H1 (cell line): Measurements from ENCODE around the gene B3GLCT. TPM values are rescaled to one million over a fixed set of nuclear protein-coding genes. Genes with fewer than 3 reads are reported as not detected.

Source experiments
- CTCF ChIA-PET: fragments of 300-600 bp; sonication (Branson Sonifier 250); formaldehyde crosslinking; loops from one replicate; lab custom pipeline; 2021; ENCODE audit not compliant: partially characterized antibody; lab: Charles Lee
- POLR2A ChIA-PET: fragments of 300-600 bp; sonication (Branson Sonifier 250); formaldehyde crosslinking; loops from one replicate; lab custom pipeline; 2021; ENCODE audit warnings: inconsistent platforms; ENCODE audit not compliant: partially characterized antibody; lab: Charles Lee
- DNase-seq, 2 experiments: peaks; one replicate each; pipeline versions ENCODE4 v3.0.0 to v3.0.0-alpha.2; 2010 to 2022; ENCODE audit warnings: low spot score in 2 of 2, low read depth in 1 of 2, mixed read lengths in 1 of 2
- FAIRE-seq: peaks from 2 replicates; lab custom pipeline; 2011; peaks lifted over from hg19 to GRCh38; lab: Jason Lieb, UNC
- H2AFZ ChIP-seq: 2 replicates; pipeline ENCODE4 v1.8.1; 2012; ENCODE audit warnings: low read length, inconsistent platforms
- H2AK5ac ChIP-seq: 2 replicates; pipeline ENCODE4 v1.6.1; 2013; ENCODE audit warnings: low read depth, low read length
- H2BK120ac ChIP-seq: replicated peaks from 2 replicates; pipeline ENCODE3; 2013; ENCODE audit warnings: low read depth, low read length, inconsistent platforms
- H2BK12ac ChIP-seq: 2 replicates; pipeline ENCODE4 v1.6.1; 2013; ENCODE audit warnings: low read depth, low read length
- H2BK15ac ChIP-seq: 2 replicates; pipeline ENCODE4 v1.6.1; 2013; ENCODE audit warnings: low read length
- H2BK20ac ChIP-seq: 2 replicates; pipeline ENCODE4 v1.6.1; 2013; ENCODE audit warnings: low read length
- H2BK5ac ChIP-seq: 2 replicates; pipeline ENCODE4 v1.6.1; 2013; ENCODE audit warnings: low read depth, low read length
- H3K14ac ChIP-seq: 2 replicates; pipeline ENCODE4 v1.6.1; 2013; ENCODE audit warnings: inconsistent platforms; ENCODE audit not compliant: insufficient read length
- H3K18ac ChIP-seq: 2 replicates; pipeline ENCODE4 v1.6.1; 2013; ENCODE audit warnings: low read length; ENCODE audit errors: extremely low read depth
- H3K23ac ChIP-seq: 2 replicates; pipeline ENCODE4 v1.6.1; 2013; ENCODE audit warnings: inconsistent platforms; ENCODE audit not compliant: insufficient read length
- H3K23me2 ChIP-seq: 2 replicates; pipeline ENCODE4 v1.6.1; 2013; ENCODE audit warnings: low read depth, low read length
- H3K27ac ChIP-seq: 2 replicates; pipeline ENCODE4 v1.6.1; 2011; ENCODE audit warnings: low read depth, low read length, inconsistent platforms
- H3K27me3 ChIP-seq, 4 experiments: replicated peaks in 1 of 4; 1 replicate in 1 of 4; 2 replicates in 3 of 4; pipeline versions ENCODE4 v1.6.1 to v1.8.1; 2011 to 2013; ENCODE audit warnings: low read length in 3 of 4, mild to moderate bottlenecking in 3 of 4, inconsistent platforms in 2 of 4, mixed read lengths in 2 of 4, moderate library complexity in 1 of 4; ENCODE audit not compliant: control insufficient read depth in 3 of 4, insufficient read depth in 3 of 4; ENCODE audit errors: extremely low read depth in 1 of 4
- H3K36me3 ChIP-seq, 4 experiments: 2 replicates each; pipeline versions ENCODE4 v1.6.1 to v1.8.1; 2011 to 2013; ENCODE audit warnings: mild to moderate bottlenecking in 4 of 4, low read length in 3 of 4, moderate library complexity in 2 of 4, control low read depth in 1 of 4, inconsistent platforms in 1 of 4; ENCODE audit not compliant: insufficient read depth in 4 of 4, control insufficient read depth in 2 of 4
- H3K4ac ChIP-seq: replicated peaks from 2 replicates; pipeline ENCODE3; 2013; ENCODE audit warnings: low read length, low read depth, mixed read lengths, inconsistent platforms; ENCODE audit not compliant: insufficient read length
- H3K4me1 ChIP-seq, 4 experiments: replicated peaks in 1 of 4; 1 replicate in 1 of 4; 2 replicates in 3 of 4; pipeline versions ENCODE4 v1.6.1 to v1.8.1; 2011 to 2013; ENCODE audit warnings: low read length in 3 of 4, inconsistent platforms in 2 of 4, mixed read lengths in 1 of 4; ENCODE audit not compliant: insufficient read depth in 4 of 4, control insufficient read depth in 3 of 4
- H3K4me2 ChIP-seq, 2 experiments: 2 replicates each; pipeline versions ENCODE4 v1.6.1 to v1.8.1; 2011 to 2013; ENCODE audit warnings: low read depth in 2 of 2, low read length in 2 of 2, control low read depth in 1 of 2, inconsistent platforms in 1 of 2, mild to moderate bottlenecking in 1 of 2; ENCODE audit not compliant: insufficient read depth in 1 of 2
- H3K4me3 ChIP-seq, 4 experiments: fragments of 200-600, 300-600 bp in 1 of 4; sonication (generic), shearing (Covaris generic), sonication (Bioruptor Twin) in 1 of 4; 2 replicates each; pipeline versions ENCODE4 v1.5.1 to v1.8.1; 2011 to 2016; ENCODE audit warnings: low read length in 4 of 4, low read depth in 3 of 4, control low read depth in 2 of 4, inconsistent platforms in 2 of 4, mild to moderate bottlenecking in 2 of 4, mixed read lengths in 1 of 4, moderate library complexity in 1 of 4; ENCODE audit not compliant: insufficient read depth in 2 of 4; ENCODE audit errors: extremely low read depth in 1 of 4
- H3K56ac ChIP-seq: replicated peaks from 2 replicates; pipeline ENCODE3; 2013; ENCODE audit warnings: low read depth, mild to moderate bottlenecking, mixed read lengths, low read length, inconsistent platforms; ENCODE audit not compliant: insufficient read length
- H3K79me1 ChIP-seq: 2 replicates; pipeline ENCODE4 v1.6.1; 2013; ENCODE audit warnings: low read depth, low read length, control low read depth
- H3K79me2 ChIP-seq, 2 experiments: 2 replicates each; pipeline versions ENCODE4 v1.6.1 to v1.8.1; 2012 to 2013; ENCODE audit warnings: low read length in 2 of 2, mild to moderate bottlenecking in 2 of 2, inconsistent platforms in 1 of 2; ENCODE audit not compliant: insufficient read depth in 2 of 2, control insufficient read depth in 1 of 2
- H3K9ac ChIP-seq, 4 experiments: replicated peaks in 1 of 4; 1 replicate in 1 of 4; 2 replicates in 3 of 4; pipeline versions ENCODE4 v1.6.1 to v1.8.1; 2011 to 2013; ENCODE audit warnings: low read depth in 3 of 4, low read length in 3 of 4, control low read depth in 2 of 4, mild to moderate bottlenecking in 2 of 4, moderate library complexity in 2 of 4, inconsistent platforms in 1 of 4; ENCODE audit errors: extremely low read depth in 1 of 4
- H3K9me3 ChIP-seq, 2 experiments: 2 replicates each; pipeline versions ENCODE4 v1.6.1 to v1.8.1; 2012 to 2013; ENCODE audit warnings: mild to moderate bottlenecking in 2 of 2, moderate library complexity in 2 of 2, control low read depth in 1 of 2, inconsistent platforms in 1 of 2, low read depth in 1 of 2, low read length in 1 of 2, mixed read lengths in 1 of 2; ENCODE audit not compliant: insufficient read depth in 2 of 2
- H4K20me1 ChIP-seq, 2 experiments: replicated peaks in 1 of 2; 2 replicates each; pipeline versions ENCODE3 to v1.8.1; 2011 to 2013; ENCODE audit warnings: inconsistent platforms in 2 of 2, low read length in 2 of 2, mild to moderate bottlenecking in 1 of 2; ENCODE audit not compliant: insufficient read depth in 2 of 2, control insufficient read depth in 1 of 2
- H4K5ac ChIP-seq: 2 replicates; pipeline ENCODE4 v1.6.1; 2013; ENCODE audit warnings: low read length, low read depth, mixed read lengths, inconsistent platforms; ENCODE audit not compliant: insufficient read length
- H4K8ac ChIP-seq: 2 replicates; pipeline ENCODE4 v1.8.0; 2013; ENCODE audit warnings: mild to moderate bottlenecking, moderate library complexity, low read length, inconsistent platforms; ENCODE audit not compliant: insufficient read depth; ENCODE audit errors: extremely low read depth
- H4K91ac ChIP-seq: replicated peaks from 2 replicates; pipeline ENCODE3; 2013; ENCODE audit warnings: low read length, mixed read lengths, inconsistent platforms; ENCODE audit not compliant: insufficient read length
- EZH2 ChIP-seq: fragments of 200-600 bp; sonication (generic); IDR thresholded peaks from 2 replicates; pipeline ENCODE4 v1.7.1; 2012; ENCODE audit warnings: low read depth, mild to moderate bottlenecking, moderate library complexity, low read length, inconsistent platforms; ENCODE audit not compliant: severe bottlenecking
- RBBP5 ChIP-seq: IDR thresholded peaks from 2 replicates; pipeline ENCODE4 v1.7.1; 2012; ENCODE audit warnings: low read depth, mild to moderate bottlenecking, inconsistent platforms, low read length, moderate library complexity, borderline replicate concordance
- SIX5 ChIP-seq: IDR thresholded peaks from 2 replicates; pipeline ENCODE4 v1.6.1; 2011; ENCODE audit warnings: mild to moderate bottlenecking, low read depth, low read length
- SP1 ChIP-seq: IDR thresholded peaks from 2 replicates; pipeline ENCODE4 v1.6.1; 2011; ENCODE audit warnings: low read depth, low read length
- SP2 ChIP-seq: IDR thresholded peaks from 2 replicates; pipeline ENCODE4 v1.6.1; 2012; ENCODE audit warnings: mild to moderate bottlenecking, low read length, inconsistent platforms
- WGBS, 2 experiments: shearing (Covaris generic) in 1 of 2; methylation state at CpG; one replicate each; pipeline versions ENCODE4 v1.1.6 to v1.1.7; 2013 to 2015; ENCODE audit warnings: low lambda C conversion rate in 2 of 2, mixed read lengths in 2 of 2, inconsistent platforms in 1 of 2, low coverage in 1 of 2, missing lambda C conversion rate in 1 of 2; ENCODE audit not compliant: insufficient replicate concordance in 2 of 2, insufficient coverage in 1 of 2, insufficient read length in 1 of 2; ENCODE audit errors: extremely low coverage in 1 of 2, missing lambda C conversion rate in 1 of 2; 5-methylcytosine and 5-hydroxymethylcytosine counted together
- polyA plus RNA-seq, 7 experiments: library from polyadenylated mRNA; depleted of rRNA in 3 of 7; stranded (reverse) in 5 of 7; unstranded in 2 of 7; fragments of >200 nt in 5 of 7; fragments of 200-250 nt in 2 of 7; gene quantifications; 1 replicate in 5 of 7; 2 replicates in 1 of 7; 4 replicates in 1 of 7; pipeline versions ENCODE4 v1.2.1 to v1.2.3, GENCODE V29; 2011 to 2013; ENCODE audit warnings: missing spikeins in 2 of 7, mixed read lengths in 2 of 7
- total RNA-seq: library from RNA; stranded (reverse); fragmentation: NEBNext Ultra II Directional; extraction: Animal tissue kit (Norgen Biotek cat#: 25700); gene quantifications from 2 replicates; pipeline ENCODE4 v1.2.1, GENCODE V29; 2021
- TF ChIP-seq, protein P1 (sequence below): IDR thresholded peaks from 2 replicates; pipeline ENCODE4 v1.6.1; 2012; ENCODE audit warnings: low read length, inconsistent platforms

Gene B3GLCT
- total and polyA plus RNA-seq, 2 of the 8 experiments (the other 6 are each of a cell fraction or from before 2014, with no cell fraction given) = 1.5 to 4.1 TPM

DNA sequence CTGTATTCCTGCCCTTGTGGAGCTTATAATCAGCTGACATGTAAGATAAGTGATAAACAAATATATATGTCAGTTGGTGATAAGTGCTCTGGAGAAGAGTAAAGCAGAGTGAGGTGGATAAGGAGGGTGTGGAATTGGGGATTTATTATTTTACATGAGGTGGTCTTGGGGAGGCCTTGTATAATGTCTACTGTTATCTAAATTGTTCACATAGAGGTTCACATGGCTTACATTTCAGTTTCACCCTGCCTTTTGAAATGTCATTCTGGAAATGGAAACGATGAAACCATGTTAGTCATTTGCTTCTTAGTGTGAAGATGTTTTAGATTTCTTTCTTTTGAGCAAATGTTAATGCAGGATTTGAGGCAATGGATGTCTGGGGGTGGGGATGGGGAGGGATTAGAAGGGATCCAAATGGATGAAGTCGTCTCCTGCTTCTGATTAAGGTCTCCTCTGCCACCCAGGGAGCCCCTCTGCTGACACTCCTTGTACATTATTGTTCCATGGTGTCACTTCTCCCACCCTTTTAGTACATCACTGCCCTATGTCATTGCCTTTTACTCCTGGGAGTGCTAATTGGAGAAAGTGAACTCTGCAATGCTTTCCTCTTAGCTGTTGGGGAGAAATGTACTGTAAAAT lies 14.0 kb downstream of the B3GLCT start:
- H4K8ac ChIP-seq = no peak overlapping the region
- no peaks in the 10 kb centered on the region; the same call in 1 of the 2 replicates for H3K23me2 ChIP-seq
- no peak overlapping the region for H3K14ac ChIP-seq
- no peaks in the 10 kb centered on the region for H4K20me1 ChIP-seq
- H3K79me2 ChIP-seq = no peaks in the 10 kb centered on the region
- FAIRE-seq (no peak), DNase-seq (no peak)
- H3K18ac ChIP-seq = no peak overlapping the region
- H3K4me1 ChIP-seq = peaks cover 0 to 12% (median 5%) of the 10 kb centered on the region in 4 experiments; a peak in 4 of 7 replicates
- H3K9me3 ChIP-seq = no peaks in the 10 kb centered on the region
- no peak overlapping the region for H4K91ac ChIP-seq
- no peak overlapping the region for H3K4me3 ChIP-seq
- no peak overlapping the region for H3K56ac ChIP-seq
- H3K23ac ChIP-seq = no peak overlapping the region
- no peaks in the 10 kb centered on the region for H3K36me3 ChIP-seq
- ChIA-PET POLR2A (interaction anchor here (1.3 kb wide), 1 partner anchor 12 kb away, joined by 6 read pairs; no protein-coding TSS in a partner anchor), CTCF (interaction anchor here (1.0 to 1.2 kb wide), 3 partner anchors 10 to 158 kb away, joined by 3 to 5 read pairs (median 4); no protein-coding TSS in a partner anchor)
- H3K27ac ChIP-seq = no peak overlapping the region
- H2BK120ac ChIP-seq = no peak overlapping the region
- H3K27me3 ChIP-seq = no peaks in the 10 kb centered on the region
- H4K5ac ChIP-seq = no peak overlapping the region
- no peak overlapping the region for H2BK5ac ChIP-seq
- no peak overlapping the region for H2BK15ac ChIP-seq
- no peak overlapping the region for H3K9ac ChIP-seq
- no peak for TF ChIP-seq SIX5
- no peak for TF ChIP-seq SP2
- TF ChIP-seq SP1 = no peak
- TF ChIP-seq RBBP5 = no peak
- TF ChIP-seq, protein P1, sequence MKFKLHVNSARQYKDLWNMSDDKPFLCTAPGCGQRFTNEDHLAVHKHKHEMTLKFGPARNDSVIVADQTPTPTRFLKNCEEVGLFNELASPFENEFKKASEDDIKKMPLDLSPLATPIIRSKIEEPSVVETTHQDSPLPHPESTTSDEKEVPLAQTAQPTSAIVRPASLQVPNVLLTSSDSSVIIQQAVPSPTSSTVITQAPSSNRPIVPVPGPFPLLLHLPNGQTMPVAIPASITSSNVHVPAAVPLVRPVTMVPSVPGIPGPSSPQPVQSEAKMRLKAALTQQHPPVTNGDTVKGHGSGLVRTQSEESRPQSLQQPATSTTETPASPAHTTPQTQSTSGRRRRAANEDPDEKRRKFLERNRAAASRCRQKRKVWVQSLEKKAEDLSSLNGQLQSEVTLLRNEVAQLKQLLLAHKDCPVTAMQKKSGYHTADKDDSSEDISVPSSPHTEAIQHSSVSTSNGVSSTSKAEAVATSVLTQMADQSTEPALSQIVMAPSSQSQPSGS = no peak
- TF ChIP-seq EZH2 = no peak
- H2BK20ac ChIP-seq = no peak overlapping the region
- no peak overlapping the region for H2AK5ac ChIP-seq
- H2BK12ac ChIP-seq = no peak overlapping the region
- whole genome bisulfite sequencing, 2 experiments = 84% methylated on average over 2 of the region's 2 CpGs; no CpG with 5 or more reads in 1 of the 2 experiments
- no peaks in the 10 kb centered on the region for H3K79me1 ChIP-seq
- H2AFZ ChIP-seq = no peak overlapping the region
- H3K4ac ChIP-seq = no peak overlapping the region
- H3K4me2 ChIP-seq = no peak overlapping the region
